HG02938 (cell line): Measurements from ENCODE around the gene IRF6.
"Not testable (repeated sequence)": the region's sequence is repeated elsewhere in the genome, so short reads cannot be mapped to it uniquely, and the experiment has no call there.

Experiments
- ATAC-seq: cut with Tn5 transposase; IDR thresholded peaks from one replicate; pipeline ENCODE4 v1.9.1; 2021; ENCODE audit warnings: mild to moderate bottlenecking, moderate library complexity; ENCODE audit not compliant: unreplicated experiment

The IRF6 gene

DNA sequence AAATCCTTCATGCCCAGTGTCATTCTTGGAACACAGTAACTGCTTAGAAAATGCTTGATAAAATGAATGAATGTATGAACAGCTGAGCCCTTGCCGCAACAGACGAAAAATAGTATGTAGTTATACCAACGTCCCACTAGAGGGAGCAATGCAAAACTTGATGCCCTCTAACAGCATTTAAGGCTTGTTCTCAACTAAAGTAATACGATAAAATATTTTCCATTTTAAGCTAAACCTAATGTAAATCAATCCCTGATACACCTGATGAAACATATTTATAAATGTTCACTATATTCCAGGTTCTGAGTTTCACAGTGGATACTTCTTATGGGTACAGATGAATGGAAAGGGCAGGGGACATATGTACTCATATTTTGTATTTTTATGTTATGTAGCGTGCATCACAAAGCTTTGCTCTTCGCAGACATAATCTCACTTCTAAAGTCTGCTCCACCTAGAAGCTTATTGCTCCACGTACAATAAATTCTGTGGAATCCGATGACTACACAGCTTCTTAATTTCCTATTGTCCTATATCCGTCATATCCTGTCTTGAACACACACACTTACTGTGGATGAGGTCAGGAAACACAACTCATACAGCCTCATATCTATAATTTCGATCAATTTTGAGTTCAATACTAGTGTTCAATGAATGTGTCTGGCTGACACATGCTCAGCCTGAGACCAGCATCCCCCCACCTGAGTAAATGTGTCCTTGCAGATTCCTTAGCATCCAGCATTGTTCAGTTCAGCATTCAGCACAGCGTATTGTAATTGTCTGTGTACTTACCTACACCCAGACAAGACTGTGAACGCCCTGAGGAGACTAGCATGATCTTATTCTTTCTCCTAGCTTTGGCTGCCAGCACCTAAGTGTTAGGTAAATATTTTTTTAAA, 17.4 kb upstream of the IRF6 start:
- peak; percentile 53 for ATAC-seq

DNA sequence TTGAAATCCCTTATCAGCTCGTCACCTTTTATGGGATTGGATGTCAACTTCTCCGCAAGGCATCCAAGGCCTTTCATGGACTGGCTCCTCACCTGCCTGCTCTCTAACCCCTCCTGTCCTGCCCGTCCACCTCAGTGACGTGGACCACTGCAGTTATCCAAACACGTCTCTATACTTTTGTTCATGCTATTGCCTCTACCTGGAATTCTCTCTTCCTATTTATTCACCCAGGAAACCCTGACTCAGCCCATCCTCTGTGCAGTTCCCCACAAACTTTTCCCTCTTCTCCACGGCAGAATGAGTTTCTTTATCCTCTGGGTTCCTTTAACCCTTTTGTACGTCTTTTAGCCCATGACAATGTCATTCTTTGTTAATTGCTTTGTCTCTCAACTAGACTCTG, 16.8 kb upstream of the IRF6 start:
- no peak for ATAC-seq

DNA sequence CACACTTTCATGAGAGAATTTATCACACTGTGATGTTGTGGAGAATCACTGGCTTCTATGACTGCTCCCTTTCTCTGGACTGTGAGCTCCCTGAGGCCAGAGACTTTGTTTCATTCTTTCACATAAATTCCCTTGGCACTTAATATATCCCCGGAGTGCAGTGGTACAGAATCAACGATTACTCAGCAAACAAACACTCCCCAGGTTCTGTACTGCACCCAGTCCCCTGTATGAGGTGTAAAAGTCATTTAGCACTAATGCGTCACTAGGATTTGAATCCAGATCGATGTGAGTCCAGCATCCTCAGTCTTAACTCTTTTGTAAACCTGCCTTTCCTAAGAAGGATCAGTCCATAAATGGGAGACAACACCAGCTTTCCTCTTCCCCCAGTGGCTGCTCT, 15.0 kb upstream of the IRF6 start:
- no peak for ATAC-seq

DNA sequence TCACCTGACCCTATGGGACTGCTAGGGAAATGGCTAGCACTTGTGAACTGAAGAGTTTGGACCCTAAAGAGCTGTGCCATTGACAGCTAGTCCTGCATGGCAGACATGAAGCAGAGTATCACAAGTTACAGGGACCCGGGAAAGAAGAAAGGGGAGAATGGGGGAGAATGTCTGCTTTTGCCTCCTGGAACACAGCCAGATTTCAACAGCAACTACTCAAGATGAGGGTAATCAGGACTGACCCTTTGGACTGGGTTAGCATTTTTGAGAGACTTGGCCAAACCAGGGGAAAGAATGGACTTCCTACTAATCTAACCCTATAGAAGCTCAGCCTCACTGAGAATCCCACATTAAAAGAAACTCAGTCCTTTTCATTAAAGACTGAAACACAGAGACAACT, 13.1 kb upstream of the IRF6 start:
- ATAC-seq, result no peak

DNA sequence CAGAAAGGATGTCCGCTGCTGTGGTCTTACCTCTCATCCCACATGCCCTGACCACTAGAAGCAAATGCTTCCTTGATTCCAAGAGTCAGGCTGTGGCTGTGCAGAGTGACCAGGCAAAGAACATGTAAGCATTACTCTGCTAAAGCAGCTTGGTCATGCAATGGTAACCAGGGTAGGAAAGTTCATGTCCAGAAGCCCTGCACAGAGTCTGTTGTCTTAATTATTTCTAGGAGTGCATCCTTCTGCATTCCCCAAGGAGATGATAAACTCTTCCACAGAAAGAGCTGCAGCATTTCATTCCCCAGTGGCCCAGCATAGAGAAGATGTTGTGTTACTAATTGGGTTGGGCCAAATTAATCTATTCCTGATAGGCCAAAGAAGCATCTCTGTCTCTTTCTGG, 11.7 kb upstream of the IRF6 start:
- no peak for ATAC-seq

DNA sequence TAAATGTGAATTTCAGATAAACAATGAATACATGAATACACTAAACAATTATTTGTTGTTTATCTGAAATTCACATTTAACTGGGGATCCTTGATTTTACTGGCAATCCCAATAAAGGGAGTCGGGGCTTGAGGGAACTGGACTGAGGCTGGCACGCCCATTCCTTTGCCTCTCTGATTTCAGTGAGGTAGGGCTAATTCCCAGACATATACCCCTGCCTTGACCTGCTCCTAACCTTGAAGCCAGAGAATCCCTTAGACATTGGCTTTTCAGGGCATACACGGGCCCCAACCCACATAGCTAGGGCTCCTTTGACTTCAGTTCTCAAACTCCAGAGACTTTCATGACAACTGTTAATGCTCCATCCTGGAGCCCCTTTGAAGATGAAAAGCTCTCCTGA, 11.0 kb upstream of the IRF6 start:
- no peak for ATAC-seq

DNA sequence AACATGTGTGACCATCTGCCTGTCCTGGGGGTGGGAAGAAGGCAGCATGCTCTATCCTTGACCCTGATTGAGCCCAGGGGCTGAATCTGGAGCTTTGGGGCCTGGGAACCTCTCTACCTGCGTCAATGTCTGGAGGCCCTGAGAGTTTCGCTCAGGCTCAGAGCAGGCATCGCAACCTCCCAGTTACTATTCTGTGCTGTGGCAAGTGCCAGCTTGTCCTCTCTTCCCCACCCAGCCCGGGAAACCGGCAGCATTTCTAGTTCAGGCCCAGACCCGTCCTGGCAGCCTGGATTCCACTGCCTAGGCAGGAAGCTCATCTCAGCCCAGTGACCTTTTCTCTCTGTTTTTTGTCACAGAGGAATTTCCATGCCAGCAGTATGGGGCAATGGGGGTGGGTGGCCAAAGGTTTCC, 10.0 kb upstream of the IRF6 start:
- ATAC-seq, result no peak

DNA sequence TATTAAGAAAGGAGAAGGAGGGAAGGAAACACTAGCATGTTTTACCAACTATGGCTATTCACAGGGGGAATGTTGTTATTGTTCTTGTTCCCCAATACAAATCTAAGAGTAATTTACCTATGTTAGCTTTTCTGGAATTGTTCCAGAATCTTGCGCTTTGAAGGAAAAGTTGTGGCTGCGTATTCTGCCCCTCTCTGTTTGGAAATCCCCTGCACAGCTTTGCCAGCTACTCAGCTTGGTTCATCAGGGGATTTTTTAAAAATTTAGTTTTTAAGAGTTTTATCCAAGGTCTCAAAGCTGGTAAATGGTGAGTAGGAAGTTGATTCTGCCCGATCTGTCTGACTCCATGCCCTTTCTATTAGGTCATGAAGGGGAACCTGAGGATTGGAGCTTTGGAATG, 9.5 kb upstream of the IRF6 start:
- ATAC-seq, result no peak

DNA sequence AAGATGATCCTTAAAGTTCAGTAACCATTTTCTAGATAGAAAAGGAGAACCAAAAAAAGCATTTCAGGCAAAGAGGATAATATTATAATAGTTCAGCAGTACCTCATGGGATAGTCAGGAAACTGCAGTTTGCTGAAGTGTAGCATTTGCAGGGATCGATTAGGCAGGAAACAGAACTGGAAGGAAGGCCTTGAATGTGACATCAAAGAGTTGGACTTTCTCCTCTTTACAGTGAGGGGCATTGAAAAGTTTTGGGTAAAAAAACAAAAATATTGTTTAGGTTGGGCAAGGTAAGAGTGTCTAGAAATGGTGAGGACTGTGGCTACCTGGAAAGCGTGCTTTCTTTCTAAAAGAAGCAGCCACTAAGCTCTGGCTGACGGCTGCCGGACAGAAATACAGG, 8.0 kb upstream of the IRF6 start:
- ATAC-seq, result no peak

DNA sequence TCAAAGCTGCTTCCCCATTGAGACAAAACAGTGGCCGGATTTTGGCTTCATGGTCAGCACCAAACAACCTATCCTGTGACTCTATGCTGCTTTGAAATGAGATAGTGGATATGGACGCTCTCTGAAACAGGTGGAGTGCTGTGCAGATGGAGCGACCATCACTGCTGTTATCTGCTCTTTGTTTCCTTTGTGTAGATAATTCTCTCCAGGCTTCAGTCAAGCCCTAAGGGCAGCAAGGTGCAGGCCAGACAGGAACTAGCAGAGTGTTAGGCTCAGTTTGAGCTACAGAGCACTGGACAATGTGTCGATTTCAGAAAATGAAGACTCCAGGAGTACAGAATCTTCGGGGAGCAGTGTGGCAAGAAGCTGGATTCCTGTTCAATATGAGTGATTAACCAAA, 4.8 kb upstream of the IRF6 start:
- no peak for ATAC-seq

DNA sequence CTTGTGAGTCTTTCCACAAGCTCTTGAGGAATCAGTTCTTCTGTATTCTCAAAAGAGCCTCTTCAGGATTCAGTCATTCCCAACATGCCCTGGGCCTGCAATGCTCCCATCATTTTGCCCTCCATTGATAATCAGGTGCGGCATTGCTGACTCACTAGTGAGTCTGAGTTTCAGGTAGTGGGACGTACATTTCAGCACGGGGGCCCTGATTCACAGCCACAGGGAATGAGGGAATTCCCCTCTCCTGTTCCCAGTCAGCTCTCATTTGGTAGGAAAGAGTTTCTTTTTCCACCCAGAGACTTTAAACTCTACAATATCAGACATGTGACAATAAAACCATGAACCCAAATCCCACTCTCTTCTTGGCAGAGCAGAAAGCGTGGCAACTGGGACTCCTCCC, 3.7 kb upstream of the IRF6 start:
- no peak for ATAC-seq

DNA sequence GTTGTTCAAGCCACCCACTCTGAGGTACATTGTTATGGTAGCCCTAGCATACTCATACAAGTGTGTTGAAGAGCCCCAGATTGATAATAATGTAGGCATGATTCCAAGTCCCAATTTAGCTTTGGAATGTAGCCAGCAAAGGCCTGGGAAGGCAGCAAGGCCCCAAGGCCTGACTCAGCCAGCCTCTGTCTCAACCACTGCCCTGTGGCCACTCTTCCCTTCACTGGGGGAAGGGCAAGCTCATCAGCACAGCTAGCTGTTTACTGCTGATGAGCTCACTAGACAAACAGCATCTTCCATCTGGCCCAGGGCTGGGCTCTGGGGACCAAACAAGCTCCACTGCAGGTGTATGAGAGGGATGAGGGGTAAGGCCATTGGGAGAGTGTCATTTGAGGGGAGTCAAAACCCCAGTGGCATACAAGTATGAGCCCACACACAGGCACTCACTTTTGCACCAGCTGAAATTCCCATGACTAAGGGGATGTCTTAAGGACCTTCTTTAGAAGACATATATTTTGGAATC, 2.2 kb upstream of the IRF6 start:
- ATAC-seq, result no peak

DNA sequence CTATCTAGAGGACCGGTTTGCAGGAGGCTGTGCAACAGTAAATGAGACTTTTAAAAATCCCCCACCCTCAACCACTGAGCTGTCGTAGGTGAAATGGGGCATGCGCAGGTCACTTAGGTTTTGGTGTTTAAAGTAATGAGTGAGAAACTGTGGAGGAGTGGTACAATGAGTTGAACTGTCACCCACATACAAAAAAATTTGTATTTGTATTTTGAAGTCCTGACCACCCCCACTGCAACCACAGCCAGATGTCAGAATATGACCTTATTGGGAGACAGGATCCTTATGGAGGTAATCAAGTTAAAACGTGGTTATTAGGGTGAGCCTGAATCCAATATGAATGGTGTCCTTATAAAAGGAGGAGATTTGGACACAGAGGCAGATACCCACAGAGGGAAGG, 1.6 kb upstream of the IRF6 start:
- ATAC-seq, result no peak

DNA sequence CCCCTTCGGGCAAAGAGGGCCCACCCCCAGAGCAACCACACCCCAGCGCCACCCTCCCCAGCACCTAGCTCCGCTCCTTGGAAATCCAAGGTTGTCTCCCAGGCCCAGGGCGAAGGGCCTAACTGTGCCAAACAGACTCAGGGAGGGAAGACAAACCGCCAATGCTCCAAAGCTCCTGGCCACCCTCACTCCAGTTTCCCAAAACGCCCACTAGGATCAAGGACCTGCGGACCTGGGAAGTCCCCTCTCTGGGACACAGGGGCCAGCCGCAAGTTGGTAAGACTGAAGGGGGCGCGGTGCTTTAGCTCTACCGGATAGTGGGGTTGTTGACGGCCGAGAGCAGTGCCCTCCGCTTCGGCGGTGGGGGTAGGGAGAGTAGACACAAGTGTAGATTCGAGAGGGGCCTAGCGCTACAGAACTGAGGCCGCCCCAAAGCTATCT, 581 bp downstream of the IRF6 start:
- ATAC-seq, result no peak

DNA sequence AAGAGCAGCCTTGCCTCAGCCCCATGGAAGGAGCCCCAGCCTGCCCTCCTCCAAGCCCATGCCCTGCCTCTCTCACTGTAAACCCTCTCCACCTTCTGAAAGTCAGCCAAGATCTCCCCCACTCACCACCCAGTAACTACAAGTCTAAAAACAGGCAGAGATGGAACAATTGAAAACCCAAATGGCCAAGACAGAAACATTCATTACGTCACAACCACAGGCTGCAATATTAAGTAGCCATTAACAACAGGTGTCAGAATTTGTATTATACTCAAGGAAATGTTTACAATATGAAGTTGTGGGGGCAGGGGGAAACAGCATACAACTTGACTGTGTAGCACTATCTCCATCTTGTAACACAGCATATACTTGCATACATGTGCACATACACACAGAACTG, 2.4 kb downstream of the IRF6 start:
- no peak for ATAC-seq

DNA sequence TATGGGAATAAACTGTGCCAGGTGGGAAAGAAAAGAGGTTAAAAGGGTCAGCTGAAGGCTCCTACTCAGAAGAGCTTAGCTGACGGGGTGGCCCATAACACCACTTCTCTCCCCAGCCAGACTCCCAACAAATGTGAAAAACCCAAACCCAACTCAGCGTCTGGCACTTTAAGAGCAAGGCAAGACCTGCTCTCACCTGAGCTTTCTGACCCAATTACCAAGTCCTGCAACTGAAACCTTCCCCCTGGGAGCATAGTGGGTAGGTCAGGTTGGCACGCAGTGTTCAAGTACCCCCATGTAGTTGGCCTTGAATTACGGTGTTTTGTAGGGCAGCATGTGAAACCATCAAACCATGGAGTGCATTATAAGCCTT, 3.2 kb downstream of the IRF6 start:
- ATAC-seq, result no peak

DNA sequence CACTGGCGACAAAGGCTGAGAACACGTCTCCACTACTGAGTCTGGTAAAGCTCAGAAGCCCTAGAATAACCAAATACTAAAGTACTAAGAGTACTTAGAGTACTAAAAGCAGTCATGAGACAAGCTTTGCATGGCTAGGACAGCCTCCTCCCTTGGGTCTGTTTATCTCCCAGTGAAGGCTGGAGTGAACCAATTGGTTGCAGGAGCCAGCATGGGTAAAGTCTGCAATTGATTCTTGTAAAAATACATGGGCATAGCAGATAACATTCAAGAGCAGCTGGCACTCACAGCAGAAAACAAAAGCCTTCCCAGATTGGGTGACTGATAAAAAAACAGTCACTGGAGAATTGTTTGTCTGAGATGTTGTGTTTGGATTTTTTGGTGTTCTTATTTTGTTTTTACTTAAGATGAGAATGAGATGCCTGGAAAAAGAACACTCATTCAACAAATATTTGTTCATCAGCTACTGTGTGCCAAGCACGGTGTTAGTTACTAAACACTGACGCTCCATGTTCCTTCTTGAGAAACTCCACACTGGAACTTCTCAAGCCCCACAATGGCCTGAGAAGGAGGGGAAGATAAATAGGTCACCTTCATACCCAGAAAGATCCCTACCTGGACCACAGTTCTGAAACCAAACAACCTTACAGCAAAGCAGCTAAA, 3.7 kb downstream of the IRF6 start:
- ATAC-seq, result no peak

DNA sequence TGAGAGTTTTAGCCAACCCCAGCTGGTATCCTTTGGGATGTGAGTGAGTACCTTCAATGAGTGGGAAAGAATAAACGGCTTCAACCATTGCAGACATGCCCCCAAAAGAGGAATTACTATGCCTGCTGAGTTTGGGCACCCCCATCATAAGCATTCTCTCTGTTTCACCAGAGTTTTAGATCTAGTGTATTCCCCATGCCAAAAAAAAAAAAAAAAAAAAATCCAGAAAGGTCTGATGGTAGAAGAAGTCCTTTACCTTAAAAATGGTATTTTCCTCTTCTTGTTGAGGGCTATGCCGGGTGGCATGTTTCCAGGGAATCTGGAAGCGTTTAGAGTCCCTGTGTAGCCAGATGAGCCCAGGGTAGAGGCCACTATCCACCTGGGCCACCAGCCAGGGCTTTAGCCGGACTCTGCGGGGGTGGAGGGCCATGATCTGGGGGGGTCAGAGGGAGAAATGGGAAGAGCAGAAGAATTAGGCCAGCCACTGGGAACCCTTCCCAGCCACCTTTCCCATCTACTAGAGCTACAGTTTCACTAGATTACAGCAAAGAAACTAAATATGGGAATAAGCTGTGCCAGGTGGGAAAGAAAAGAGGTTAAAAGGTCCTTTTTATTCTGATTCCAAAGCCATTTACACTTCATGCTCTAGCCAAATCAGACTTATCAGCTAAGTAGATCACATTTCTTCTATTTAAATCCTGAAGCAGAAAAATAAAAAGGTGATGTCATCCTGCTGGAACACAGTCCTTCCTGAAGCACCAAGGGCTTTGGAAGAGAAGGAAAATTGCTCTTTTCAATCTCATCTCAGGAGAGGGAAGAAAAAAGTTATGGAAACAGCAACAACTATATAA, 4.7 kb downstream of the IRF6 start:
- no peak for ATAC-seq

DNA sequence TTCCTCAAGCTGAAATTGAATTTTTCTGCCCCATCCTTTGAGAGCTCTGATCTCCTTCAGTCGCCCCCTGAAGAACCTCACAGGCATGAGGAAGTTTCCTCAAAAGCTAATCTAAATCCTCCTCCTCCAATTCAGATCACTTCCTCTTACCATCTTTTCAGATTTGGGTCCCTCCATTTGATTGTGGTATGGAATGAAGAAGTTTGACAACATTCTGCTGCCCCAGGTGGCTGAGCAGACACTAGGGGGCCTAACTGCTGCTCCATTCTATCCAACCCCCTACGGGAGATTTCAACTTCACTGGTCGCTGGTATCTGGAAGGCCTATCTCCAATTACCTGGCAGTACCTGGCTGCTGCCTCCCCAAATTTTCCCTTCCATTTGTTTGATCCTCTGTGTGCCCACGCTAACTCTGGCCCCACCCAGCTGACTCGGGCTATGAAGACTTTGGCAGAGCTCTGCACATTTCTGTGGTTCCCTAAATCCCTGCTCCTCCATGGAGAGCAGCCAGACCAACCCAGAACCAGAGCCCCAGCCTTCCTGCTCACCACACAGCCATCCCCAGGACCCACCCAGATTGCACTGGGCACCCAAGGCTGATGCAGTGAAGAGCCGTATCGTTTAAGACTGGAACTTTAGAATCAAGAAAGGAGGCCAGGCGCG, 7.8 kb downstream of the IRF6 start:
- no peak for ATAC-seq

DNA sequence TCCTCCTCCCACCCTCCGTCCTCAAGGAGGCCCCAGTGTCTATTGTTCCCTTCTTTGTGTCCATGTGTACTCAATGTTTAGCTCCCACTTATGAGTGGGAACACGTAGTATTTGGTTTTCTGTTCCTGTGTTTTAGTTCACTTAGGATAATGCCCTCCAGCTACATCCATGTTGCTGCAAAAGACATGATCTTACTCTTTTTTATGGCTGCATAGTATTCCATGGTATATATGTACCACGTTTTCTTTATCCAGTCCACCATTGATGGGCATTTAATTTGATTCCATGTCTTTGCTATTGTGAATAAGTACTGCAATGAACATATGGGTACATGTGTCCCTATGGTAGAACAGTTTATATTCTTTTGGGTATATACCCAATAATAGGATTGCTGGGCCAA, 12.2 kb downstream of the IRF6 start:
- not testable (repeated sequence) for ATAC-seq

DNA sequence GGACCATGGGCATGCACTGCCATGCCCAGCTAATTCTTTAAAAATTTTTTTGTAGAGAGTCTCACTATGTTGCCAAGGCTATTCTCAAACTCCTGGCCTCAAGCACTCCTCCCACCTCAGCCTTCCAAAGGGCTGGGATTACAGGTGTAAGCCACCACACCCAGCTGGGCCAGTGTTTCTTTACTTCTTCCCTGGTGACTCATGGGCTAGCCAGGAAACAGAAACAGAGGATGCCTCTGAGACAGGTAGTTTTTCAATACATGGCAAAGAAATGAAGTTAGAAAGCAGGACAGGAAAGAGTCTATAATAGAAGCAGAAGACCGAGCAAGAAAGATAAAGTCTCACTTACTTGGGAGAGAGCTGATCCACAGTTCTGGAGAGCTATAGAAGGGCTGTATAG, 14.0 kb downstream of the IRF6 start:
- ATAC-seq, result no peak
